Activated naive CD8-positive, alpha-beta T cell treated with anti-CD3 and anti-CD28 coated beads, Interleukin-2, amount 50 U/mL, for 24 hours (primary cell): ENCODE data around the gene AHDC1.
A peak's percentile ranks its signal among the peaks of the same experiment; 100 is the strongest.

Source experiments
- ATAC-seq: fragments of 150-1000 bp; cut with Tn5 transposase; one replicate; pipeline ENCODE4 v1.10.0; 2021
- DNase-seq: peaks from one replicate; pipeline ENCODE4 v3.0.0; 2021
- H3K27ac Mint-ChIP-seq: one replicate; pipeline ENCODE4 v1.8.0; 2021; ENCODE audit warnings: mild to moderate bottlenecking, mixed read lengths
- H3K27me3 Mint-ChIP-seq: one replicate; pipeline ENCODE4 v1.8.0; 2021; ENCODE audit warnings: mixed read lengths
- H3K36me3 Mint-ChIP-seq: one replicate; pipeline ENCODE4 v1.8.0; 2021; ENCODE audit warnings: low read depth, mixed read lengths
- H3K4me1 Mint-ChIP-seq: one replicate; pipeline ENCODE4 v1.8.0; 2021; ENCODE audit warnings: mixed read lengths
- H3K4me3 Mint-ChIP-seq: one replicate; pipeline ENCODE4 v1.8.0; 2021; ENCODE audit warnings: mild to moderate bottlenecking, moderate library complexity, mixed read lengths
- H3K9me3 Mint-ChIP-seq: one replicate; pipeline ENCODE4 v1.8.0; 2021; ENCODE audit warnings: mixed read lengths

Gene AHDC1

GRCh38 chr1:27572679-27573426, 31.1 kb downstream of the AHDC1 start:
- ATAC-seq (no peak), DNase-seq (no peak)
- Mint-ChIP-seq H3K4me3 (no peak overlapping the region), H3K27me3 (no peaks in the 10 kb centered on the region), H3K9me3 (no peaks in the 10 kb centered on the region), H3K36me3 (no peaks in the 10 kb centered on the region), H3K27ac (no peak overlapping the region), H3K4me1 (peaks cover 19% of the 10 kb centered on the region)

GRCh38 chr1:27572019-27572678, 31.8 kb downstream of the AHDC1 start:
- Mint-ChIP-seq H3K4me1 (peaks cover 24% of the 10 kb centered on the region), H3K36me3 (no peaks in the 10 kb centered on the region), H3K27ac (no peak overlapping the region), H3K4me3 (no peak overlapping the region), H3K27me3 (no peaks in the 10 kb centered on the region), H3K9me3 (no peaks in the 10 kb centered on the region)
- DNase-seq (no peak), ATAC-seq (no peak)

- Mint-ChIP-seq H3K4me1 (peaks cover 24% of the 10 kb centered on the region), H3K27me3 (no peaks in the 10 kb centered on the region), H3K27ac (no peak overlapping the region), H3K9me3 (no peaks in the 10 kb centered on the region), H3K36me3 (no peaks in the 10 kb centered on the region), H3K4me3 (no peak overlapping the region)
- DNase-seq: no peak
- no peak for ATAC-seq
Observed at GRCh38 chr1:27571439-27572018, 32.4 kb downstream of the AHDC1 start.

GRCh38 chr1:27570784-27571183, 33.2 kb downstream of the AHDC1 start:
- Mint-ChIP-seq H3K4me3 (no peak overlapping the region), H3K27ac (no peak overlapping the region), H3K27me3 (no peaks in the 10 kb centered on the region), H3K36me3 (no peaks in the 10 kb centered on the region), H3K4me1 (peaks cover 22% of the 10 kb centered on the region), H3K9me3 (no peaks in the 10 kb centered on the region)
- no peak for ATAC-seq
- DNase-seq: no peak

GRCh38 chr1:27570356-27570755, 33.6 kb downstream of the AHDC1 start:
- Mint-ChIP-seq H3K27ac (no peak overlapping the region), H3K36me3 (no peaks in the 10 kb centered on the region), H3K9me3 (no peaks in the 10 kb centered on the region), H3K4me3 (no peak overlapping the region), H3K4me1 (peaks cover 22% of the 10 kb centered on the region), H3K27me3 (no peaks in the 10 kb centered on the region)
- ATAC-seq (no peak), DNase-seq (no peak)

GRCh38 chr1:27569506-27570291, 34.2 kb downstream of the AHDC1 start:
- no peaks in the 10 kb centered on the region for H3K9me3 Mint-ChIP-seq
- DNase-seq (no peak), ATAC-seq (no peak)
- no peaks in the 10 kb centered on the region for H3K27me3 Mint-ChIP-seq
- peaks cover 22% of the 10 kb centered on the region for H3K4me1 Mint-ChIP-seq
- H3K27ac Mint-ChIP-seq: no peak overlapping the region
- no peaks in the 10 kb centered on the region for H3K36me3 Mint-ChIP-seq
- H3K4me3 Mint-ChIP-seq: no peak overlapping the region

- DNase-seq: no peak
- Mint-ChIP-seq H3K36me3 (no peaks in the 10 kb centered on the region), H3K9me3 (no peaks in the 10 kb centered on the region), H3K4me3 (peak overlapping the region; percentile 22), H3K27me3 (no peaks in the 10 kb centered on the region), H3K27ac (no peak overlapping the region), H3K4me1 (peaks cover 20% of the 10 kb centered on the region)
- ATAC-seq: peak; percentile 8
Observed at GRCh38 chr1:27569088-27569460, 34.9 kb downstream of the AHDC1 start.

GRCh38 chr1:27568300-27569087, 35.5 kb downstream of the AHDC1 start:
- no peaks in the 10 kb centered on the region for H3K36me3 Mint-ChIP-seq
- ATAC-seq (peak; percentile 93), DNase-seq (peak; percentile 94)
- peak overlapping the region; percentile 65 for H3K27ac Mint-ChIP-seq
- H3K4me1 Mint-ChIP-seq: peaks cover 21% of the 10 kb centered on the region
- H3K4me3 Mint-ChIP-seq: peak overlapping the region; percentile 70
- no peaks in the 10 kb centered on the region for H3K27me3 Mint-ChIP-seq
- no peaks in the 10 kb centered on the region for H3K9me3 Mint-ChIP-seq

GRCh38 chr1:27567971-27568299, 36.0 kb downstream of the AHDC1 start:
- ATAC-seq: no peak
- no peaks in the 10 kb centered on the region for H3K9me3 Mint-ChIP-seq
- peaks cover 23% of the 10 kb centered on the region for H3K4me1 Mint-ChIP-seq
- no peaks in the 10 kb centered on the region for H3K36me3 Mint-ChIP-seq
- peak overlapping the region; percentile 65 for H3K27ac Mint-ChIP-seq
- H3K27me3 Mint-ChIP-seq: no peaks in the 10 kb centered on the region
- peak overlapping the region; percentile 70 for H3K4me3 Mint-ChIP-seq
- DNase-seq: no peak

- Mint-ChIP-seq H3K4me1 (peaks cover 24% of the 10 kb centered on the region), H3K4me3 (no peak overlapping the region), H3K36me3 (no peaks in the 10 kb centered on the region), H3K27me3 (no peaks in the 10 kb centered on the region), H3K9me3 (no peaks in the 10 kb centered on the region), H3K27ac (no peak overlapping the region)
- no peak for DNase-seq
- no peak for ATAC-seq
Observed at GRCh38 chr1:27567146-27567526, 36.8 kb downstream of the AHDC1 start.

GRCh38 chr1:27566462-27567145, 37.3 kb downstream of the AHDC1 start:
- Mint-ChIP-seq H3K27me3 (no peaks in the 10 kb centered on the region), H3K27ac (no peak overlapping the region), H3K36me3 (no peaks in the 10 kb centered on the region), H3K9me3 (no peaks in the 10 kb centered on the region), H3K4me3 (no peak overlapping the region), H3K4me1 (peaks cover 25% of the 10 kb centered on the region)
- no peak for DNase-seq
- ATAC-seq: no peak

- H3K36me3 Mint-ChIP-seq: no peaks in the 10 kb centered on the region
- H3K4me1 Mint-ChIP-seq: peaks cover 26% of the 10 kb centered on the region
- no peak overlapping the region for H3K27ac Mint-ChIP-seq
- no peak overlapping the region for H3K4me3 Mint-ChIP-seq
- DNase-seq (no peak), ATAC-seq (no peak)
- no peaks in the 10 kb centered on the region for H3K27me3 Mint-ChIP-seq
- no peaks in the 10 kb centered on the region for H3K9me3 Mint-ChIP-seq
Observed at GRCh38 chr1:27564710-27565649, 39.0 kb downstream of the AHDC1 start.
